HG02938 (cell line): Measurements from ENCODE around the gene ARID3C.

Experiments
- ATAC-seq: cut with Tn5 transposase; IDR thresholded peaks from one replicate; pipeline ENCODE4 v1.9.1; 2021; ENCODE audit warnings: mild to moderate bottlenecking, moderate library complexity; ENCODE audit not compliant: unreplicated experiment

The ARID3C gene

DNA sequence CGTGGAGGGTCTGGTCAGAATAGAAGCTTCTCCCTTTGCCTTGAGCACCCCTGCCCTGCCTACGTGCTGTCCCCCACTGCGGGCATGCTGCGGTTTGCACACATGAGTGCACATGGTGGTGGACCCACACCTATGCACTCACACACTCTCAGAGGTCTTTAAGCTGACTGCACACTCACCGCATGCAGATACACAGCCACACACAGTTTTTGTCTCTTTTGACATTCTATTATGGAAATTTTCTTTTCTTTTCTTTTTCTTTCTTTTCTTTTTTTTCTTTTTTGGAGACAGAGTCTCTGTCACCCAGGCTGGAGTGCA, 584 bp upstream of the ARID3C start:
- no peak for ATAC-seq

DNA sequence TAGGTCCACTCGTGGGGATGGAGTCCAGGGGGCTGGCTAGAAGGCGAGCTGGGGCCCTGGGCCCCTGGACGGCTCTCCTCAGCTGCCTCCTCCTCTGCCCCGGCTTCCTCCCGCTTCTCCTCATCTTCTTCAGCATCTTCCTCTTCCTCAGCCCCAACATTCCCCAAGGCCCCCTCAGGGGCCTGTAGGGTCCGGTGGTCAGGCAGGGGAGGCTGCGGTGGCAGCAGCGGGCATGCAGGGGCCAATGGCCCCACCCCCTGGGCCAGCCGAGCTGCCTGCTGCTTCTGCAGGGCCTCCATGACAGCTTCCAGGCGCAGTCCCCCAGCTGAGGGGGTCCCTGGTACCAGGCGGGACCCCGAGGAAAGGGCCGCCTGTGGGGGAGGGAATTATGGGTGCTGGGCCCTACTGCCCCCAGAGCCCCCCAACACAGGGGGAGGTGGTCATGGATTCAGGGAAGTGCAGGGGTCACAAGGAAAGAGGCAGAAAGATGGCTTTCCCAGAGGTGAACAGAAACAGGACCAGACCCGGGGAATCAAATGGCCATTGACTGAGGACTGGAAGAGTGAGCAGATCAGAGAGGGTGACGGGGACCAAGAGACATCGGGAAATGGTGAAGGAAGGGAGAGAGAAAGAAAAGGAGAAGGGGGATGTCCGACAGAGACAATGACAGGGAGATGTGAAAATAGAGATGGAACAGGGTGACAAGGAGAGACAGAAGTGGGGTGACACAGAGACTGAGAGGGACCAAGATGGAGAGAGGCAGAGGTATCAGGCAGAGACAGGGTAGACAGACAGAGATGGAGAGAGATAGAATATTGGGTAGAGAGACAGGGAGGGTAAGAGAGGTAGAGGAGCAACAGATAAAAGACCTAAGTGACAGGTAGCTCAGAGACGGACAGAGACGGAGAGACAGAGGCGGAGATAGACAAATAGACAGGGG, 880 bp downstream of the ARID3C start:
- no peak for ATAC-seq

DNA sequence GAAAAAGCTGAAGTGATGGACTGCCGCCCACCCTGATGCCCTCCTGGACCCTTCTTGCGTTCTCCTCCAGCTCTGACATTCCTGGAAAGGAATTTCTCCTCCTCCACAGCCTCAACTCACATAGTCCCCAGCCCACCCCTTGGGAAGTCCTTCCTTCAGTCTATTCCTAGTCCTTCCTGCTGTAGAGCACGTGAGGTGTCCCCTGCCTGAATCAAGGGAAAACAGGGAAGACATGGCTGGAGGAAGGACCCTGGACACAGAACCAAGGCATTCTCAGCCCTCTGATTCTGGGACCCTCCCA, 3.7 kb downstream of the ARID3C start:
- no peak for ATAC-seq

DNA sequence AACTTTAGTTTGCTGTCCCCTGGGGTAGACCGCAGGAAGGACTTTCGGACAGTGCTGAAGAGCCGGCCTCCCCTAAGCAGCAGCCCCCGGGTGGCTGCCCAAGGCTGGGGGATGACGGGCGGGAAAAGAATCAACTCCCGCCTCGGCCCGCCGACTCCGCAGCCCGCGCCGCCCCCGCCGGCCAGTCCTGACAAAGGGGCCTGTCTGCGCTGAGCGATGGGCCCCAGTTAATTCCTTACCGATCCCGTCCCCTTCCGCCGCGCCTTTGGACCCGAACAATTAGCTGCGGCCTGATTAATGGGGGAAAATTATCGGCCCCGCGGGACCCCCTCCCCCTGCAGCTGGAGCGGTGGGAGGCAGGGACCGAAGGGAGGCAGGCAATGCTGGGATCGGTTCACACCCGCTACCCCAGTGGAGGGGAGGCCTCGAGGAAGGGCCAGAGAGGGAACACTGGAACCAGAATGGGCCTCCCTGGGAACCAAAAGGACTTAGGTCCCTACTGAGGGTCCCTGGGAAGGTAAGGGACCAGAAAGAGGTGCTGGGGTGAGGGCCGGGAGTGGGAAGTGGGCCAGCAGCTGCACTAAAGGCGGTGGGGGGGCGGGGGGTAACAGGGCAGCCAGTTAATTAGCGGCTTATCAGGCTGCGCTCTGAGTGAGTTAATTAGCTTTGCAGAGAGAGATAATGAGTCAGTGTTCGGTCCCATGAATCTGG, 4.2 kb downstream of the ARID3C start:
- ATAC-seq = no peak

DNA sequence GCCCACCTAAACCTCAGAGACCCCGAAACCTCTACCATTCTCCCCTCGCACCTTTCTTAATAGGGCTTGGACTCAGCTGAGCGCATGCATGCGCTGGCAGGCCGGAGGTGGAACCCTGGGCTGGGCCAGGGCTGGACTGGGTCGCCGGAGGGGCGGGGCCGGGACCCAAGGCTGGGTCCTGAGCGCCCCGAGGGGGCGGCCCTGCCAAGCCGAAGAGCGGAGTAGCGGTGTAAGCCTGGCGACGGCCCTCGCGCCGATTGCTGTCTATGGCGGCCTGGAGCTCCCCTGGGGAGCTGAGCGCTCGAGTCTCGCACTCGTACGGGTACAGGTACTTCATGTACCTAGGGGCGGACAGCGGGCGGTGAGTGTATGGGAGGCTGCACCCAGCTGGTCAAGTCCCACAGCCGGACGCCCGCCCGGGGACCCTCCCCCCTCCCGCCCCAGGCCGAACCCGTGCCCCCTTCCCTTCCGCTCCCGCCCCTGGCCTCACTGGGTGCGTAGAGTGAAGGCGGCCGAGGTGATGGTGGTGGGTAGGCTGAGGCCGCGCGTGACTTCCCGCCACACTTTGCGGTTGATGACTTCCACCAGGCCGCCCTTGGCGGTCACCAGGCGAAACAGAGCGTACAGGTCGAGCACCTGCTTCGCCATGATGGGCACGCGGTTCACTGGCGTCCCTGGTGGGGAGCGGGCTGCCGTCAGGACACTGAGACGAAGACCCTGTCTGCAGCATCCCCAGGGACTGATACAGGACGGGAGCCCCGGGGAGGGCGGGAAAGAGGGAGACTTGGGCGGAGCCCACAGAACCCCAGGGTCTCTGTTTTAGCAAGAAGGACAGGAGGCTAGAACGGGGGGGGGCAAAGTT, 5.3 kb downstream of the ARID3C start:
- no peak for ATAC-seq

DNA sequence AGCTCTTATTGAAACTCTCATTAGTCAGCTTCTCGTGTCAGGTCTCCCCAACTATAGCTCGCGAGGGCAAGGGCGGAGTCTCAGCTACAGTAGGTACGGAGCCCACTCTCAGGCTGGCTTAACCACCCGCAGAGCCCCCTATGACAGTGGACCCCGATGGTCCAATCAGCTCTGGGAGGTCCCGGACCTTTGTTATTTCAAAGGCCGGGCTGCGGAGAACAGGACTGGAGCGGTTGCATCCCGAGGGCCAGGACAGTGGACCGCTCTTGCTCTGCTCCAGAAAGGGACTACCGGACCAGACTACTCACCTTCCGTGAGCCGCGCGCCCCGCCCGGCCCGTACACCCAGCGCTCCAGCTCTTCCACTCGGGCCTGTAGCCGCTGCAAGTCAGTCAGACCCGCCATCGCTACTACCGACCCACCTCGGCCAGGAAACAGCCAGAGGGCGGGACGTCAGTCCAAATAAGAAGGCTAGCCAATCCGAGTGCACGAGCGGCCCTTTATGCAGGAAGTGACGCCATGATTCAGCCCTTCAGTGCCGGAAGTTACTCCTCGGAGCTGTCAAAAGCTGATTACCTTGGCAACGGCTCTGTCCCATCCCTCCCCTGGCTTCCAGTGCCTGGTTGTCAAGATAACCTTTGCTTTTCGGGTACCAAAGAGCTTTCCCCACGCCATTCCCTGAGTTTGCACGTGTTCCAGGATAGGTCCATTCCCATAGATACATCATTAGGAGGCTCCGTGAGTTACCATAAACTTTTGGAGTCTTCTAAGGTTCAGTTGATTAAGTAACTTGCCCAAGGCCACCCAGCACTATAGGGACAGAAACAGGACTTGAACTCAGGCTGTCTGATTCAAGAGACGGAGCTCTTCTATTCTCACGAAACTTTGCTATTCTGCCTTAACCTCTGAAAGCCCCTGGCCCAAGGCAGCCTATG, 8.5 kb downstream of the ARID3C start, which contains the start of gene DCTN3:
TSS of gene DCTN3 (minus strand) at position 435 of the 934 bp plus-strand sequence. CDS start at position 404, 31 bp downstream.
- ATAC-seq = peak; percentile 96

DNA sequence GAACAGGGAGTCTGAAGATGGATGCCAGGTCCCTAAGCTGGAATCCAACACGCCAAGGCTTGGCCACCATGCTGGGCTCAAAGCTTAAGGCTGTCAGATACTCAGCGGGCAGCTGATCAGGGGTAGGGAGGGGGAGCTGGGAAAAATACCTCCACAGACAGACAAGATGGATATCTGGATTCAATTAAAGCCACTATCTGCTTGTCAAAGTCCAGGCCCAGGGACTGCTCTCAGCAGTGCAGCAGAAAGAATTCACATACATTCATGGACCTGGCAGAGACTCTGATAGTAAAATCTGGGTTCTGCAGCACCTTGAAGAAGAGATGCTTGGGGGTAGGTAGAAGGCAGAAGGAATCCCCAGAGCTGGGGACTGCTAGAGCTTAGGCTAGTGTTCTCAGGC, 13.7 kb downstream of the ARID3C start:
- ATAC-seq = no peak

DNA sequence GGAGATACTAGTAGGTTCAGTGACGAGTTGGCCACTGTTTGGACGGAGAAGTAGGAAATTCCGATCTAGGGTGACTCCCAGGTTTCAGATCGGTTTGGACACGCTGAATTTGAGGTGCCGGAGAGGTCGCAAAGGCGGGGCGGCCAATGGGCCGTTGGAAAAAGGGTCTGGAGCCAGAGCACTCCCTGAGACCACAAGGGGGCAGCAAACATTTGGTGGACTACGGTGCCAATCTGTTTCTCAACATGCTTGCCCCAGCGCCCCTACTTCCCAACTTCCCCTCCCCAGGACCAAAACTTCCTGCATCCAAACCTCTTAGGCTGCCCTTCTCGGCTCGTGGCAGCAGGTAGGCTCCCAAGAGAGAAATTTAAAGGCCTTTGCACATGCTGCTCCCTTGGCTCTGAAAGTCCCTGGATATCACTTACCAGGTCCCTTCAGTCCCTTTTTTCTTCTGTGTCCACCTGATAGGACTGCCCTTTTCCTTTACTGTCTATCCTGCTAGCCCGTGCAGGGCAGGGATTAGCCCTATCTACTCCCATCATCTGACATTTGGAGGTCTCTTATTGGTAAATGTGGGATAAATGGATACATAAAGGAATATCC, 16.0 kb downstream of the ARID3C start:
- no peak for ATAC-seq

DNA sequence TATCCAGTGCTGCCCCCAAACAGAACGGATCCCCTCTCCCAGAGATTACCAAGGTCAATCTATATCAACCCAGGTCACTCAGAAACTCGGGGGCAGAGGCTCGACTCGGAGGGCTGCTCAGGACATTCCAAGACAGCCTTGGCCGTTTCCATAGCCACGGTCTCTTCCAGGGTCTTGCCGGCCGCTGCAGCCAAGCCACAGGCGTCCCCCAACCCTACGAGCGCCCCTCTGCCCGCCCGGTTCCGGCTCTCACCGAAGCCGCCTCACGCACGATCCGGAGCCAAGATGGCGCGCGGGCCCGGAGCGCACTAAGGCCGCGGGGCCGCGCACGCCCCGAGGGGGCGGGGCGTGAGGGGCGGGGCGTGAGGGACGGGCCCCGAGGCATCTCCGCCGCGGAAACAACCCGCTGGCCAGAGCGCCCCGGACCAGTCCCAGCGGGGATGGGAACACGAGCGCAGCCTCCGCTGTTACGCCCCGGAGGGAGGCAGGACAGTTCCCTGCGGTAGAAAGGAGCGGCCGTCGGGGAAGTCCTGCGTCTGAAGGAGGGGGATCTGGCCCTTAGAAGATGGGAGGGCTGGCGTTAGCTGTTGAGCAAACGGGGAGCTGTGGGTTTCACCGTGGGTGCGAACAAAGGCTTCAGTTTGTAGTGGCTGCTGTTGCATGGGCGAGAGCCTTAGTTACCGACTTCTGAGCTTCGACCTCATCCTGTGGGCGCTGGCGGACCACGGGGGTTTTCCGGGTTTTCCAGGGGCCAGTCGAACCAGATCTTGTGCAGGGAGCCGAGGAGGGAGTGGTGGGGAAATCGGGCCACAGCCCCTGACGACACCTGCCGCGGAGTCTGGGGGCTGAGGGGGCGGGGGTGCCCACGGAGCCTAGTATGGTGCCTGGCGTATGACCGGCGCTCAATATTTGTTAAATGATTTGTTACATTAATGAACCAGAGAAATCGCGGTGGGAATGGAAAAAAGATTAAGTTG, 16.8 kb downstream of the ARID3C start, which contains the start of gene RPP25L:
TSS of gene RPP25L (minus strand) at position 287 of the 977 bp plus-strand sequence. CDS start 801 bp downstream, outside the sequence.
- ATAC-seq = peak; percentile 51

DNA sequence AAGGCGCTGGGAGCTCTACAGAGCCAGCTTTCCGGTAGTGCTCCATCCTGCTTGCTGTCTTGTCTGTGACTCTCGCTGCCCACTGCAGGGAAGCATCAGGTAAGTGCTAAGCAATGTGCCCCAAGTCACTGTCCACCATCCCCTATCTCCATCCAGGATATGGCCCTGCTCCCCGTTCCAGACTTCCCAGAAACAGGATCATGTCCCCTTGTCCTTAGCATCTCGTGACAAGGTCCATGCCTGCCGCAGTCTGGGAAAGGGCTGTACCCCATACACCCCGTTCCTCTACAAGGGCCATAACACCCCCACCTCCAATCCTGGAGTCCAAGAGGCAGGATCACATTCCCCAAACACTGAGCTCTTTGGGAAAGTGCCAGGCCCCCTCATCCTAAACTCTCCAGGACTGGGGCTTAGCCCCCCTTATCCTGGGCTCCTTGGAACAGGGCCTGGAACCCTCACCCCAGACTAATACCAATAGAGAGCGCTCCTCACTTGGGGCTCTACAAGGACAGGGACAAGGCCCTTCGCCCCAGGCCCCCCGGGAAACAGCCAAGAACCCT, 17.5 kb downstream of the ARID3C start:
- ATAC-seq = no peak

DNA sequence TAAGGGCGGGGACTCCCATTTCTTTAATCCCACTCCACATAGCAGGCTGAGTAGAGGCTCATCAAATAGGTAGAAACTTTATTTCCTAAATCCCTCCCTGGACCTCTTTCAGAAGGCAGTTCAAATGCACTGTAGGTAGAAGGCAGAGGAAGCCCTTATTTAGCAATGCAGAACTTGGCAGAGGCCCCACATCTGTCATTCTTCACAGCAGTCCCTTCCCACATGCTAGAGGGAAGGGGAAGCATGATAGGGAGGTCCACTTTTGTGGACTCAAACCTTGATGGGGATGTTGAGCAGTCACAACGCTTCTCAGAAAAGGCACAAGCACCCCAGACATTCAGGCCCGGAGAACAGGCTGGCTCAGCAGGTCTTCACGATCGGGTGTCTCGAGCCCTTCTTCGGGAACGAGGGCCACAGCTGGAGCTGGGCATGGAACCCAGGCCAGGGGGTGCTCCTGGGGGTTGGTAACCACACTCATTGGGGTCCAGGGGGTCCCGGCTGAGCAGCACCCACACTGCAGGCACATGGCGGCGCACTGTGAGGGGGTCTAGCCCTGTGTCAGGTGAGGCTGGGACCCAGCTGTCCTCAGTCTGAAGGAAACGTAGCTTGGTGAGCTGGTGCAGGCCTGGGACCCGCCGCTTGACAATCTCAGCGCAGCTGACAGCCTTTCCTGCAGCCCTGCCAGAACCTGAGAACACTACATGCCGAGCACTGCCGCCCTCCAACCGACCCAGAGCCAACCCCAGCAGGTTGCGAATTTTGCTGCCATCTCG, 18.2 kb downstream of the ARID3C start:
- ATAC-seq = no peak

DNA sequence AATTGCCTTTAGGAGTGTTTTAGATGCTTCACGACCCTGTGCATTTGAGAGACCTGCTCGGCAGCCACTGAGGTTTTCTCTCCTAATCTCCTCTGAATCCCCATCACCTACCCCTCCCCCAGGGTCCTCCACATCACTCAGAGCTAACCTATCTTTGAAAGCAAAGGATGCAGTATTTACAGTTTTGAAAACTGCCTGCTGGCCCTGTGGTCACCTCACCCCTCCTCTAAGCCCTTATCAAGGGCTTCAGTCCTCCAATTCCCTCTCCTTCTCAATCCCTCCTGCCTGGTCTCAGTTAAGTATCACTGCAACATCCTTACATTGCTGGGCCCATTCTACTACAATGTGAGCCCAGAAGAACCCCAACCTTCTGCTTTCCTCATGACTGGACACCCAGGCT, 21.5 kb downstream of the ARID3C start:
- ATAC-seq = no peak

DNA sequence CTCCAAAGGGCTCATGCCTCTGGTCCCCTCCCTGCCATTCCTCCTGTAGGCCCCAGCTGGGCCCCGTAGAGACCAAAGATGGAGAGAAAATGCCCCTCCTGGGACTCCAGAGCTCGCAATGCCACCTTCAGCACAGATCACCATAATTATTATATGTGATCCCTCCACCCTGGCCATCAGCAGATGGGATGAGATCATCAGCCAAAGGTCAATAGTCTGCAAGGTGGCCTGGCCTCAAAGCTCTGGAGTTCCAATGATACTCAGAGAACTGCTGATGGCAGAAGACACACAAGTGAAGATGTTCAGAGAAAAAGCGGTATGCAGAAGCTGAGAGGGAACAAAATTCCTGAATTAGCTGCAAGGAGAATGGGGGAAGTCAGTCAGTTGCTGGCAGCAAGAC, 22.0 kb downstream of the ARID3C start:
- no peak for ATAC-seq

DNA sequence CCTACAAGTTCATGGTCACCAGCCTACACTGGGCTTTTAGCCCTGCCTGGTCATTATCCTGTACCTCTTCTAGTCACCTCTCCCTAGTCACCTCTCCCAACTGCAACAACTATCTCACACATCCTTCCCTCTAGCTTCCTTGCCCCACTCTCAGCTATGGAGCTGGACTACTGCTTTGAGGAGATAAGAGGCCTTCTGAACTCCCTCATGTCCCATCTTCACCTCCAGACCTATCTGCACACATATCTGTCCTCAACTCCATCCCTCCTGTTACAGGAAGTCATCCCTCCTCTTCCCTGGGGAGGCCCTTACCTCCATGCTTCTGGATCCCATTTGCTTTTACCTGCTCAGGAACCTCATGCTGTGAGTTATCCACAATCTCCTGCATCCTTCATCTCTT, 22.7 kb downstream of the ARID3C start:
- no peak for ATAC-seq

DNA sequence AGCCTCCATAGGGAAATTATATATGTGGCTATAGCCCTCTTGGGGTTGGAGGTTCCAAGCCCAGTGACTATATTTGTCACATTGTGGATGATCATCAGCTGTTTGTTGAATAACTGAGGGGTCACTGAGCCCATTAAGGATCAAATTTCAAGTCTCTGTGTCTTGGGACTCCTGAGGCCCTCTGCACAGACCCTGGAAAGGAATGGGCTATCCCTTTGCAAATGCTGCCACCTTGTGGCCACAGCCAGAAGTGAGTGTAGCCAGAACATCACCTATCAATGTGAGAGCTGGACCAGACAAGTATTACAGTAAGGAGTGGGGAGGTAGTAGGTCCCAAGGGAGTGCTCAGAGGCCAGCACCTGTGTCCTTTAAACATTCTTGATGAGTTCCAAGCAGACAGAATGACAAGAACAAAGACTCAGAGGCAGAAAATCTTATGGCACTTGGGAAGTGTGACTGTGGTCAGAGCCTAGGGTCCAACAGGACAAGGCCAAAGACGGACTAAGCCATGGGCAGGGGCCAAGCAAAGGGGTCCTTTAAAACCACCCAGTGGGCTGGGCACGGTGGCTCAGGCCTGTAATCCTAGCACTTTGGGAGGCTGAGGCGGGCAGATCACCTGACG, 25.1 kb downstream of the ARID3C start:
- peak; percentile 74 for ATAC-seq

DNA sequence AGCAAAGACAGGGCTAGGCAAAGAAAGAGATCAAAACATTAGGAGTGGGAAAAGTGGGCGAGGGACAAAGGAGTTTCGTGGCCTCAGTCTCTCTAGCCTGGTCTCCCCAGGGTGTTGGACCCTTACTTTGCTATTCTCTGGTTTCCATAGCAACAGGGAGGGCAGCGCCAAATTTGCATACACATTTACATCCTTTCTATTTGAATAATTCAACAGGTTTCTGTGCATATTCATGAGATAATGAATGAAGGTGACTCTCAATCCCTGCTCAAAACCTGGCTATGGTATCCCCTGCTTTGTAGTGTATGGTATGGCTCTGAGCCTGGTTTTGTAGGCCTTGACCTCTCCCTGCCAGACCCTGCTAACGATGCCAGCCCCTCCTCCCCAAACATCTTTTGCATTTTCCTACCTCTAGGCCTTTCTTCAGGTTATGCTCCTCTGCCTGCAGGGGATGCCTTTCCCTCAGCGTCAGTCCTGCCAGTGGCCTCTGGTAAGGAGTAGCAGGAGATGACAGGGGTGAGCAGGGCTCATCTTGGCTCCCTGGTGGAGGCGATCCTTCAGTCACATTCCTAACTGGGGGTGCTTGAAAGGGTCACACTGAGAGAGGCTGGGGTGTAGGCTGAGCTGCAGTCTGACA, 26.8 kb downstream of the ARID3C start:
- ATAC-seq = no peak

DNA sequence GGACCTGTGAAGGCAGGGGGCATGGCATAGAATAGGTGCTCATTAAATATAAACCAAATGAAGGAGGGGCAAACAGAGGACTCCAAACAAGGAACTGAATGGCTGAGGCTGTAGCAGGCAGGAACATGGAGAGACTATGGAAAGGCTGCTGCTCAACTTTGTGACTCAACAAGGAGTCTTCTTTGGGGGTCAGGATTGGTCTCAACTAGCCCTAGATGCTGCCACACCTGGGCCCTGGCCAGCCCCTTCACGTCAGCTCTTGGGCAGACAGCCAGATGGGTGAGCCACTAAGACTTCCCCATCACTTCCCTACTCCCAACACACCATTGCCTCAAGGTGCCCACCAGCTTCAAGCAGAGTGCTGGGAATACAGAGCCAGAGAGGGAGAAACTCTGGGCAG, 28.0 kb downstream of the ARID3C start:
- no peak for ATAC-seq
